A549 treated with Hydrocortisone at 1 μM for 4 hours (cell line): Measurements from ENCODE around the gene SDCBP2. TPM values are rescaled to one million over a fixed set of nuclear protein-coding genes. Genes with fewer than 3 reads are reported as not detected.

Source experiments
- total RNA-seq: library from RNA; stranded (reverse); fragments of 200-300 nt; extraction: Qiagen RNA extraction; gene quantifications from 5 replicates; pipeline ENCODE4 v1.2.3, GENCODE V29; 2022

SDCBP2 gene, protein sequence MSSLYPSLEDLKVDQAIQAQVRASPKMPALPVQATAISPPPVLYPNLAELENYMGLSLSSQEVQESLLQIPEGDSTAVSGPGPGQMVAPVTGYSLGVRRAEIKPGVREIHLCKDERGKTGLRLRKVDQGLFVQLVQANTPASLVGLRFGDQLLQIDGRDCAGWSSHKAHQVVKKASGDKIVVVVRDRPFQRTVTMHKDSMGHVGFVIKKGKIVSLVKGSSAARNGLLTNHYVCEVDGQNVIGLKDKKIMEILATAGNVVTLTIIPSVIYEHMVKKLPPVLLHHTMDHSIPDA
- total RNA-seq, result 1.3 to 2.4 TPM (median 2.1 TPM) in 5 replicates

GRCh38 chr20:1328680-1329330 lies at the start of gene SDCBP2:
SDCBP2 (minus strand) TSS chr20:1329139; CDS start chr20:1320416, 8,723 bp downstream.

DNA sequence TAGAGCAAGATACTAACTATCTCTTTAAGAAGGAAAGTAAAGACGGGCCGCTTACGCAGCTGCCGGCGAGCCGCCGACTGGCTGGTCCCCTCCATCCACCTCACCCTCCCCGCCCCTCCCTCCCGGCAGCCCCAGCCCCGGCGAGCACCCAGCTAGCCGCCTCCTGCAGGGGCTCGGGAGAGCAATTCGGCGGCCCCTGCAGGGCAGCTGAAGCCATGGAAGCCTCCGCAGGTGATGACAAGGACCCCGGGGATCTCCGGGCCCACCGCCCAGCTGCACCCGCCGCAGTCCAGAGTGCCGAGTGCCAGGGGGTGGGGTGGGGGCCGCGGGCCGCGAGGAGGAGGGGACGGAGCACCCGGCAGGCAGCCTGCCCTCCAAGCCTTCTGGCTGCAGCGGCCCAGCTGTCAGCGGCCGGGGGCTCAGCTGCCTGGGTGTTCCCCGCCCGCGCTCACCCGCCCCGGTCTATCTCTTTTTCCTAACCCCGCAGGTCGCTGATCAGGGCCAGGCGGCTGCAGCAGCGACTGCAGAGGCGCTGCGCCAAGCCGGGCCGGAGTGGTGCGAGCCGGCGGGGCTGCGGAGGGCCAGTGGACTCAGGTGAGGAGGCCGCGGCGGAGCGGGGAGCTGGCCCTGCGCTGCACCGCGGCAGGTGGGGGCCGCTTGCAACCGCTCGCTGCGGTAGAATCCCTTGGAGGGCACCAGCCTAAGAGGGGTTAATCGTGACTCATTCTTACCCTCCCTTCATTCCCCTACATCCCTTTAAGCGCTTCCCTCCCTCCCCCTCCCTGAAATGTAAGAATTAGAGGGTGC lies 62.6 kb downstream of the SDCBP2 start, which contains the start of gene SNPH:
TSS of gene SNPH (plus strand) at position 128 of the 807 bp plus-strand sequence. CDS start 29,946 bp downstream, outside the sequence.

Other genes with a start within 250 kb of the SDCBP2 start
- gene PSMF1, start 210.5 kb downstream of the SDCBP2 start, total RNA-seq, result 213 to 231 TPM (median 218 TPM) in 5 replicates
- 2.5 to 4.5 TPM (median 3.4 TPM) in 5 replicates for gene TMEM74B, start 144.2 kb downstream of the SDCBP2 start, total RNA-seq
- gene C20orf202, start 125.7 kb downstream of the SDCBP2 start, total RNA-seq, result 0.07 TPM in 1 of 5 replicates, not detected in the others
- not detected in 5 replicates for gene RAD21L1, start 103.1 kb downstream of the SDCBP2 start, total RNA-seq
- gene SNPH, start 62.8 kb downstream of the SDCBP2 start, total RNA-seq, result 3.9 to 4.8 TPM (median 4.1 TPM) in 5 replicates
- gene FKBP1A, start 63.9 kb upstream of the SDCBP2 start, total RNA-seq, result 512 to 542 TPM (median 533 TPM) in 5 replicates
- 108 to 129 TPM (median 113 TPM) in 5 replicates for gene NSFL1C, start 137.7 kb upstream of the SDCBP2 start, total RNA-seq
- gene SIRPB2, start 162.3 kb upstream of the SDCBP2 start, total RNA-seq, result not detected in 5 replicates
- not detected in 5 replicates for gene SIRPD, start 228.6 kb upstream of the SDCBP2 start, total RNA-seq